ENCODE data around the gene CRIP1.

The CRIP1 gene

DNA sequence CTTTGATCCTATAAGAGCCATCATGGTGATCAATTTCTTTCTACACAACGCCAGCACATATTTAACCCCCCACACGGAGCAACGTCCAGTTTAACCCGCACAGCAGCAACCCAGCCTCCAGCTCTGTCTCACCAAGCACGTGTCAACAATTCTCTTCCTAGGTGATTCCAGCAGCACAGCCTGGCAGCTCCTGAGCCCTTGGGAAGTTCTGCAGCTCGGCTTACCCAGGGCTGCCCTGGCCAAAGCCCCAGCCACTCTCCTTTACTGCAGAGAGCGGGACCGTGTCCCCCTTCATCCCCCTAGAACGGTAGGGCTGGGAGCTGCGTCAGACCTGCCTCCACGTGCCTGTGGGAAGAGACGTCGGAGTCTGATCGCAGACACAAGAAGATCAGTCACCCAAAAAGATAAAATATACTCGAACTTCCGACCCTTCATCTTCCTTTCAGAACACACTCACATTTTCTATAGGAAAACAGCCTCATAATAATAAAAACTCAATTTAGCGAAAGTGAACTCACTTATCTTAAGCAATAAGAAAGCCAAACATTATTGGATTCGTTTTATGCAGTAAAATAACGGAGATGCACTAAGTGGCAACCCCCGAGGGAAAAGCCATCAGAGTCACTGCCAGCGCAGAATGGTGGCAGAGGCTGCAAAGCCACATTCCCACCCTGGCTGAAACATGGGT is 47.3 kb downstream of the CRIP1 start:
- no peak for DNase-seq (ENCODE audit: low spot score)

DNA sequence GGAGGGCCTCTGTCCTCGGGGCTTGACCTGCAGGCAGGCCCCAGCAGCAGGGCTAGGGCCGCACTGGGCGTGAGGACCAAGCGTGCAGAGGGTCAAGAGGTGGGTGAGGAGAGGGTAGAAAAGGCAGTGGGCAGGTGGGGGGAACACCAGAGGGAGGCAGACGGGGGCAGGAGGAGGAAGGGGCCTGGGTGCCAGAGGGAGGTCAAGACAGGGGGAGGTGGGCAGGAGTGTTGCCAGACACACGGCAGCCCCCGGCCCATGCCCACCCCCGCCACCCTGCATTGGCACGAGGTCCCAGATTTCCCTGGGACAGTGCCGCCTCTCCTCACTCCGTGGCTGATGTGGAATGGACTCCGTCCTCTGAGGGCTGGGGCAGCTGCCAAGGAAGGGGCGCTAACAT is 47.9 kb downstream of the CRIP1 start:
- no peak for DNase-seq (ENCODE audit: low spot score)

- DNase-seq (ENCODE audit: low spot score): no peak
Measured at GRCh38 chr14:105536051-105536450, 49.4 kb downstream of the CRIP1 start.

- DNase-seq (ENCODE audit: low spot score): no peak
Measured at GRCh38 chr14:105536691-105537579, 50.2 kb downstream of the CRIP1 start.

DNA sequence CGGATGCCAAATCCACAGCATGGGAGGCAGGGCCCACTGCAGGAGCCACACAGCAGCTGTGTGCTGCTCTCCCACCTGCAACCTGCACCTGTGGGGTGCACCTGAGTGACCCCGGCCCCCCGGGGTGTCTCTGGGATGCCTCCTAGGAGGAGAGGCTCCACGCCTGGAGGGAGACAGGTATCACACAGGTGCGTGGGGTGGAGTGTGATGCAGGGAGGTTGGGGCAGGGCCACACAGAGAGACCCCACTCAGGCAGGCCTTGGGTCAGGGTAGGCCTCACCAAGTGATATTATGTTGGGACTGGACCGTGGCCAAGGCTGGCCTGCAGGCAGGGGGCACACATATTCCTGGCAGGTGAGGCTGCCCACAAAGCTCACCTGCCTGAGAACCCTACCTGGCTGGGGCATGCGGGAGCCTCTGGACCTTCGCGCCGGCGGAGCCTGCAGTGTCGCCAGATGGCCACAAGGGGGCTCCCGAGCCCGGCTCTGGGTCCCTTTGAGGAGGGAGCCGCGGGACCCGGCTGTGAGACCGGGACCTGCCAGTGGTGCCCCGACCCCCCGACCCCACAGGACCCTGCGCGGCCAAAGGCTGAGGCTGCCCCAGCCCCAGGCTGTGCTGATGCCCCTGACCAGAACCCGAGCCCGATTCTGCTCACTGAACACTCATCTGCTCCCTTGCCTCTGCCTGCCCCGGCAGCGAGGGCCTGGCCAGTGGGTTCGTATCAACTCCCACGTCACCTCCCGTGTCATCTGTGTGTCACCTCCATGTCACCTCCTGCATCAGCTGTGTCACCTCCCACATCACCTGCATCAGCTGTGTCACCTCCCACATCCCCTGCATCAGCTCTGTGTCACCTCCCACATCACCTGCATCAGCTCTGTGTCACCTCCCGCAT is 51.1 kb downstream of the CRIP1 start:
- DNase-seq (ENCODE audit: low spot score): peak; percentile 81

Data from germinal center (tissue), 1 donor.